Esophagus squamous epithelium (tissue), 5 donors: ENCODE results near the gene BNC2. TPM values are rescaled to one million over a fixed set of nuclear protein-coding genes. Genes with fewer than 3 reads are reported as not detected.
"Not testable (repeated sequence)": the region's sequence is repeated elsewhere in the genome, so short reads cannot be mapped to it uniquely, and the experiment has no call there.

ENCODE experiments used
- DNase-seq: peaks from one replicate; lab custom pipeline; 2025; lab: John Stamatoyannopoulos, UW
- H3K27ac ChIP-seq, 4 donors: fragments of 200-600 bp; sonication (generic); one replicate each; pipeline ENCODE4 v1.5.1; 2016 to 2019; ENCODE audit warnings: mild to moderate bottlenecking in 1 of 4
- H3K27me3 ChIP-seq, 4 donors: fragments of 200-600 bp; sonication (generic); 1 replicate in 3 of 4; 2 replicates in 1 of 4; pipeline versions ENCODE4 v1.5.1 to v1.6.0; 2017 to 2021; ENCODE audit warnings: antibody characterized with exemption in 1 of 4
- H3K36me3 ChIP-seq, 3 donors: fragments of 200-600 bp; sonication (generic); one replicate each; pipeline ENCODE4 v1.5.1; 2016 to 2019
- H3K4me1 ChIP-seq, 3 donors: fragments of 200-600 bp; sonication (generic); one replicate each; pipeline ENCODE4 v1.5.1; 2017 to 2019
- H3K4me3 ChIP-seq, 4 donors: fragments of 200-600 bp; sonication (generic); 1 replicate in 3 of 4; 2 replicates in 1 of 4; pipeline ENCODE4 v1.5.1; 2016 to 2019; ENCODE audit warnings: mild to moderate bottlenecking in 2 of 4, moderate library complexity in 1 of 4
- H3K9me3 ChIP-seq, 3 donors: fragments of 200-600 bp; sonication (generic); one replicate each; pipeline ENCODE4 v1.5.1; 2016 to 2019
- POLR2A ChIP-seq, 4 donors: fragments of 450-650 bp; IDR thresholded peaks; one replicate each; pipeline ENCODE4 v1.6.1; 2017; ENCODE audit warnings: antibody characterized with exemption in 4 of 4, mild to moderate bottlenecking in 4 of 4, moderate library complexity in 3 of 4
- WGBS, 2 donors: methylation state at CpG; one replicate each; pipeline ENCODE4 v1.1.5; 2018; 5-methylcytosine and 5-hydroxymethylcytosine counted together
- intact Hi-C: fragments of 100-400 bp; cut with DNase I; formaldehyde crosslinking; loops from one replicate; pipeline ENCODE4 v1.15.0; 2022
- total RNA-seq, 4 donors: library from RNA; depleted of rRNA; stranded (reverse); fragments of >200 nt; gene quantifications; one replicate each; pipeline ENCODE4 v1.1.0, GENCODE V29; 2016
- TF ChIP-seq, protein P1 (sequence below), 6 experiments: fragments of 450-650 bp in 4 of 6; fragments of 200-600 bp in 2 of 6; sonication (generic) in 2 of 6; IDR thresholded peaks; one replicate each; pipeline ENCODE4 v1.5.1; 2016 to 2019; ENCODE audit warnings: antibody characterized with exemption in 6 of 6, mild to moderate bottlenecking in 4 of 6, moderate library complexity in 4 of 6
- donor health status: DM: yes; HTN: yes; CAD: no.

Gene BNC2
- 10 to 100 TPM in 2 of 4 donors, 1 to 10 TPM in 2; 3.6 to 41.8 (median 8.5) TPM for total RNA-seq

DNA sequence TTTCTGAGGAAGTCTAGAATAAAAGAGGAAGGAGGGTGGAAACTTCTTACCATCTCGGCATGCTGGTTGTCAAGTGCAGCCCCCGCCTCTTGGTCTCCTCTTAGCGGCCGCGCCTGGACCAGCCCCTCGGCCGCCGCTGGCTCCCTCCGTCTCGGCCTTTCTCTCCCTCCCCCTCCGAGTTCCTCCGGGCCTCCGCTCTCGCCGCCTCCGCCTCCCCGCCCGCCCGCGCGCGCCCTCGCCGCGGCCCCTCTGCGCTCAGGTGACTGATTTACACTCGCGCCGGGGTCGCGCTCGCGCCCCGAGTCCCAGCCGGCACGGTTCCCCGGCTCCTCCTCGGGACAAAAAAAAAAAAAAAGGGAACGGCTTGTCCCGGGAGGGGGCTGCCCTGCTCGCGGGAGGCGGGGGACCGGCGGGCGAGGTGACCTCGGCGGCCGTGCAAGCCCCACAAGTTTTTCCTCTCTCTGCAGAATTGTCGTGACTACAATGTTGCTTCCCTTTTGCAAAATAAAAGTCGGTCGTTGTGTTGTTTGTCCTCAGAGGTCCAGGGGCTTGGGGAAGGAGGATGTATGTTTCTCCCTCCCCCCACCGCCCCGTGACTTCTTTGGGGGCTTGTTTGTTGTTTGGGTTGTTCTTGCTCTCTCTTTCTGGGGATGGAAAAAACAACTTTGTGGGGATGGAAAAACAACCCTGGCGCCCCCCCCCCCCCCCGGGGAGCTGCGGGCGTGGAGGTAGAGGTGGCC is at the start of gene BNC2:
Gene BNC2, minus strand, starts transcription at position 75 of the 740 bp plus-strand sequence. Its CDS starts 22 bp downstream, at position 53.
- intact Hi-C loops = loop anchor here (10.0 kb wide), 2 partner anchors 124 to 136 kb away; no protein-coding TSS in a partner anchor
- H3K36me3 ChIP-seq = no peaks in the 10 kb centered on the region
- H3K4me1 ChIP-seq = peaks cover 0 to 65% (median 0%) of the 10 kb centered on the region in 3 donors
- DNase-seq = no peak
- TF ChIP-seq, protein P1, sequence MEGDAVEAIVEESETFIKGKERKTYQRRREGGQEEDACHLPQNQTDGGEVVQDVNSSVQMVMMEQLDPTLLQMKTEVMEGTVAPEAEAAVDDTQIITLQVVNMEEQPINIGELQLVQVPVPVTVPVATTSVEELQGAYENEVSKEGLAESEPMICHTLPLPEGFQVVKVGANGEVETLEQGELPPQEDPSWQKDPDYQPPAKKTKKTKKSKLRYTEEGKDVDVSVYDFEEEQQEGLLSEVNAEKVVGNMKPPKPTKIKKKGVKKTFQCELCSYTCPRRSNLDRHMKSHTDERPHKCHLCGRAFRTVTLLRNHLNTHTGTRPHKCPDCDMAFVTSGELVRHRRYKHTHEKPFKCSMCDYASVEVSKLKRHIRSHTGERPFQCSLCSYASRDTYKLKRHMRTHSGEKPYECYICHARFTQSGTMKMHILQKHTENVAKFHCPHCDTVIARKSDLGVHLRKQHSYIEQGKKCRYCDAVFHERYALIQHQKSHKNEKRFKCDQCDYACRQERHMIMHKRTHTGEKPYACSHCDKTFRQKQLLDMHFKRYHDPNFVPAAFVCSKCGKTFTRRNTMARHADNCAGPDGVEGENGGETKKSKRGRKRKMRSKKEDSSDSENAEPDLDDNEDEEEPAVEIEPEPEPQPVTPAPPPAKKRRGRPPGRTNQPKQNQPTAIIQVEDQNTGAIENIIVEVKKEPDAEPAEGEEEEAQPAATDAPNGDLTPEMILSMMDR (IDR thresholded peaks at IDR 0.05) = no peak
- TF ChIP-seq POLR2A (IDR thresholded peaks at IDR 0.05) = no peak
- peak within 1 kb of the TSS; percentile 56 to 85 (median 82) for H3K4me3 ChIP-seq
- peak within 1 kb of the TSS; percentile 81 to 95 (median 92) for H3K27ac ChIP-seq
- 0 to 2% methylated on average over 5 to 16 of the region's 58 CpGs for WGBS, 2 donors
- no peaks in the 10 kb centered on the region for H3K9me3 ChIP-seq
- peaks cover 0 to 27% (median 0%) of the 10 kb centered on the region in 4 donors for H3K27me3 ChIP-seq

DNA sequence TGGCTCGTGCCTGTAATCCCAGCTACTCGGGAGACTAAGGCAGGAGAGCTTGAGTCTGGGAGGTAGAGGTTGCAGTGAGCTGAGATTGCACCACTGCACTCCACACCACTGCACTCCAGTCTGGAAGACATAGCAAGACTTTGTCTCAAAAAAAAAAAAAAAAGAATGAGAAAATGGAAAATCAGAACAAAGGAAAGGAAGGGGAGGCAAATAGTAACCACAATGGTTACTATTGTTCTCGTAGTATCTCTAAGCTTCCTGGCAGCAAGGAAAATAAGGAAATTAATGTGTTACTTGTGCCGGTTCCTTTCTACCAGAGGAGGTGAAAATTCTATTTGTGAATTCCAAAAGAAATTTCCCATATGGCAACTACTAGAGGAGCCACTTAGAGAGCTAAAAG is 48.5 kb upstream of the BNC2 start:
- no peak overlapping the region for H3K27ac ChIP-seq
- no peak for TF ChIP-seq POLR2A (IDR thresholded peaks at IDR 0.05)
- TF ChIP-seq, protein P1 (IDR thresholded peaks at IDR 0.05) = no peak
- intact Hi-C loops = no loop called here
- WGBS, 2 donors = 68 to 77% methylated on average over 4 of the region's 4 CpGs
- H3K27me3 ChIP-seq = no peaks in the 10 kb centered on the region
- no peak overlapping the region for H3K4me3 ChIP-seq
- H3K36me3 ChIP-seq = no peaks in the 10 kb centered on the region
- no peak for DNase-seq
- H3K9me3 ChIP-seq = no peaks in the 10 kb centered on the region
- H3K4me1 ChIP-seq = no peaks in the 10 kb centered on the region

DNA sequence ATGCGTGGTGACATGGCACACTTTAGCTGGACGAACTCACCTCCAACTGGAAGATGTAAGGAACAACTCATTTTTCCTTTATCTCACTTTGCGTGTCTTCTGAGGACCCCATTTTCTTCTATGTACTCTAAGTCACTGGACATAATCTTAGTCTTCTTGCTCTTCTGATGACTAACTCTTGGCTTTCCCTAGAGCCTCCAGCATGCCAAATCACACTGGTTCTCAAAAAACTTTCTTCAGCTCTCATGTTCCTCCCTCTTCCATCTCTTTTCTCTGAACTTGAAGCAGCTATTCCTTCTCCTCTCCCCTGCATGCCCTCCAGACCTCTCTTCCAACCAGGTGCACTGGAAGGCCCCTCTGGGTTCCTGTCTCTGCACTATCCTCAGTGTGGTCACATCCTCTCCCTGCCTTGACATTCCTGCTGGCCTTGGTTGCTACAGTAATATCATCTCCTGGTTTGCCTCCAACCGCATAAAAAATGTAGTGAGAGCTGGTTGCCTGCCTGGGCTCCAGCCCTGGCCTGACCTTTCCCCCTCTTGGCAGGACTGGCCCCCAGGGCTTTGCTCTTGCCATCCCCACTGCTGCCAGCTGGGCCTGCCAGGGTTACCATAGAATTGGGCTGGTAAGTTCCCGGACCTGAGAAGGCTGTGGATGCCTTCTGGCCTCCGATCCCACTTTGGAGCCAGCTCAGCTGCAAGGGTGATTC is 44.8 kb upstream of the BNC2 start:
- H3K9me3 ChIP-seq = no peaks in the 10 kb centered on the region
- DNase-seq = no peak
- H3K27ac ChIP-seq = no peak overlapping the region
- no peaks in the 10 kb centered on the region for H3K4me1 ChIP-seq
- intact Hi-C loops = no loop called here
- no peak overlapping the region for H3K4me3 ChIP-seq
- TF ChIP-seq POLR2A (IDR thresholded peaks at IDR 0.05) = no peak
- TF ChIP-seq, protein P1 (IDR thresholded peaks at IDR 0.05) = no peak
- no peaks in the 10 kb centered on the region for H3K27me3 ChIP-seq
- H3K36me3 ChIP-seq = no peaks in the 10 kb centered on the region
- WGBS, 2 donors = 86 to 98% methylated on average over 3 to 5 of the region's 6 CpGs

- Histone ChIP-seq H3K27ac (no peak overlapping the region), H3K36me3 (no peaks in the 10 kb centered on the region), H3K4me3 (no peak overlapping the region), H3K4me1 (no peaks in the 10 kb centered on the region), H3K9me3 (no peaks in the 10 kb centered on the region), H3K27me3 (no peaks in the 10 kb centered on the region)
- no peak for DNase-seq
- TF ChIP-seq, protein P1 (IDR thresholded peaks at IDR 0.05) = no peak
- TF ChIP-seq POLR2A (IDR thresholded peaks at IDR 0.05) = no peak
- 36 to 62% methylated on average over 2 of the region's 2 CpGs for WGBS, 2 donors
- intact Hi-C loops = no loop called here
Measured at GRCh38 chr9:16912197-16912596, 41.7 kb upstream of the BNC2 start.

- H3K36me3 ChIP-seq, H3K4me3 ChIP-seq, H3K27ac ChIP-seq, DNase-seq, H3K27me3 ChIP-seq, intact Hi-C loops, H3K9me3 ChIP-seq, H3K4me1 ChIP-seq: not testable (repeated sequence)
Measured at GRCh38 chr9:16908206-16908605, 37.7 kb upstream of the BNC2 start.
